Transverse colon (tissue), 4 donors: ENCODE results near the gene USP2.

ENCODE experiments used
- EP300 ChIP-seq: sonication (generic); formaldehyde crosslinking; IDR thresholded peaks from one replicate; pipeline ENCODE4 v1.6.1; 2017; ENCODE audit warnings: antibody characterized with exemption, low read depth
- POLR2A ChIP-seq: fragments of 450-650 bp; IDR thresholded peaks from one replicate; pipeline ENCODE4 v1.6.1; 2016; ENCODE audit warnings: antibody characterized with exemption, mild to moderate bottlenecking, moderate library complexity
- POLR2AphosphoS5 ChIP-seq, 3 donors: sonication (generic); formaldehyde crosslinking; IDR thresholded peaks; one replicate each; pipeline ENCODE4 v1.6.1; 2016; ENCODE audit warnings: antibody characterized with exemption in 3 of 3
- TF ChIP-seq, protein P1 (sequence below), 5 experiments: fragments of 200-600 bp in 3 of 5; fragments of 450-650 bp in 2 of 5; sonication (generic) in 3 of 5; IDR thresholded peaks; 1 replicate in 2 of 5; 2 replicates in 3 of 5; pipeline ENCODE4 v1.5.1; 2016 to 2017; ENCODE audit warnings: antibody characterized with exemption in 5 of 5, inconsistent platforms in 3 of 5, mild to moderate bottlenecking in 2 of 5, moderate library complexity in 1 of 5

DNA sequence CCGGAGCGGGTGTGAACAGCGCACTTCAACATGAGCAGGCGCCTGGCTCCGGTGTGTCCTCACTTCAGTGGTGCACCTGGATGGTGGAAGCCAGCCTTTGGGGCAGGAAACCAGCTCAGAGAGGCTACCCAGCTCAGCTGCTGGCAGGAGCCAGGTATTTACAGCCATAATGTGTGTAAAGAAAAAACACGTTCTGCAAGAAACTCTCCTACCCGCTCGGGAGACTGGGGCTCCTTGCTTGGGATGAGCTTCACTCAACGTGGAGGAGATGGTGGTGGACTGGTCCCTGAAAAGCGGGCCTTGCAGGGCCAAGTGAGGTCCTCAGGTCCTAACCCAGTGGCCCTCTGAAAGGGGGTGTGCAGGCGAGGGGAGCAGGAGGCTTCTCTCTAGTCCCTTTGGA, 72.1 kb downstream of the USP2 start:
- TF ChIP-seq, protein P1, sequence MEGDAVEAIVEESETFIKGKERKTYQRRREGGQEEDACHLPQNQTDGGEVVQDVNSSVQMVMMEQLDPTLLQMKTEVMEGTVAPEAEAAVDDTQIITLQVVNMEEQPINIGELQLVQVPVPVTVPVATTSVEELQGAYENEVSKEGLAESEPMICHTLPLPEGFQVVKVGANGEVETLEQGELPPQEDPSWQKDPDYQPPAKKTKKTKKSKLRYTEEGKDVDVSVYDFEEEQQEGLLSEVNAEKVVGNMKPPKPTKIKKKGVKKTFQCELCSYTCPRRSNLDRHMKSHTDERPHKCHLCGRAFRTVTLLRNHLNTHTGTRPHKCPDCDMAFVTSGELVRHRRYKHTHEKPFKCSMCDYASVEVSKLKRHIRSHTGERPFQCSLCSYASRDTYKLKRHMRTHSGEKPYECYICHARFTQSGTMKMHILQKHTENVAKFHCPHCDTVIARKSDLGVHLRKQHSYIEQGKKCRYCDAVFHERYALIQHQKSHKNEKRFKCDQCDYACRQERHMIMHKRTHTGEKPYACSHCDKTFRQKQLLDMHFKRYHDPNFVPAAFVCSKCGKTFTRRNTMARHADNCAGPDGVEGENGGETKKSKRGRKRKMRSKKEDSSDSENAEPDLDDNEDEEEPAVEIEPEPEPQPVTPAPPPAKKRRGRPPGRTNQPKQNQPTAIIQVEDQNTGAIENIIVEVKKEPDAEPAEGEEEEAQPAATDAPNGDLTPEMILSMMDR (IDR thresholded peaks at IDR 0.05) = no peak
- TF ChIP-seq POLR2A = no peak
- TF ChIP-seq EP300 = no peak
- TF ChIP-seq POLR2AphosphoS5 (IDR thresholded peaks at IDR 0.05) = no peak
